ENCODE results near the gene FAM222B.

DNA sequence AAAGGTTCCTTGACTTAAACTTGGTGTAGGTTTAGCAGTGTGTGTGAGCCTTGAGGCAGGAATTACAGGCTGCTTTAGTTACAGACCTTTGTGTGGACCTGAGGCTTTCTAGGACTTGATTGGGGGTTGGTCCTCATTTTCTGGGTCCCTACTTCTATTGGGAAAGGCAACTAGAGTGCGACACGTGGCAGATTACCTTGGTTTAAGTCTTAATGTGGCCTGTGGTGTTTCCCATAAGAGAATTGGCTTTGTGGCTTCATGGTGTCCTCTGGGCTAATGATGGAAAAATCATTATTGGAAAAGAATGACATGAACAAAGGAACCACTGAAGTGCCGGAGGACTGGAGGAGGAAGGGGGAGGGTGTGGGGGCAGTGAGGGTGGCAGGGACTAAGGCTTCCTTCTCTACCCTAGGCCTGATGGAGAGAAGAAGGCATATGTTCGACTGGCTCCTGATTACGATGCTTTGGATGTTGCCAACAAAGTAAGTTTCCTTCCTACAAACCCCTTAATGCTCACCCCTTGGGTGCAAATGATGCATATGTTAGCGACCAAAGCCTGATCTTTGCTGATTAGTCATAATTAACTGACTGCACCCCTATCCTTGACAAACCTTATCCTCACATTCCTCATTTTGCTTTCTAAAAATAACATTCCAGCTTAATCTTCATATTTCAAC lies 119.3 kb downstream of the FAM222B start:
- TF ChIP-seq, protein P1, sequence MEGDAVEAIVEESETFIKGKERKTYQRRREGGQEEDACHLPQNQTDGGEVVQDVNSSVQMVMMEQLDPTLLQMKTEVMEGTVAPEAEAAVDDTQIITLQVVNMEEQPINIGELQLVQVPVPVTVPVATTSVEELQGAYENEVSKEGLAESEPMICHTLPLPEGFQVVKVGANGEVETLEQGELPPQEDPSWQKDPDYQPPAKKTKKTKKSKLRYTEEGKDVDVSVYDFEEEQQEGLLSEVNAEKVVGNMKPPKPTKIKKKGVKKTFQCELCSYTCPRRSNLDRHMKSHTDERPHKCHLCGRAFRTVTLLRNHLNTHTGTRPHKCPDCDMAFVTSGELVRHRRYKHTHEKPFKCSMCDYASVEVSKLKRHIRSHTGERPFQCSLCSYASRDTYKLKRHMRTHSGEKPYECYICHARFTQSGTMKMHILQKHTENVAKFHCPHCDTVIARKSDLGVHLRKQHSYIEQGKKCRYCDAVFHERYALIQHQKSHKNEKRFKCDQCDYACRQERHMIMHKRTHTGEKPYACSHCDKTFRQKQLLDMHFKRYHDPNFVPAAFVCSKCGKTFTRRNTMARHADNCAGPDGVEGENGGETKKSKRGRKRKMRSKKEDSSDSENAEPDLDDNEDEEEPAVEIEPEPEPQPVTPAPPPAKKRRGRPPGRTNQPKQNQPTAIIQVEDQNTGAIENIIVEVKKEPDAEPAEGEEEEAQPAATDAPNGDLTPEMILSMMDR (IDR thresholded peaks at IDR 0.05), result no peak
- no peak for TF ChIP-seq POLR2A (IDR thresholded peaks at IDR 0.05)
- no peak for TF ChIP-seq POLR2AphosphoS5 (IDR thresholded peaks at IDR 0.05)

Data from suprapubic skin (tissue), 4 donors.